OCI-LY7 (cell line): Measurements from ENCODE around the gene CATSPER4.

Experiments
- CTCF ChIP-seq: fragments of 200-600 bp; sonication (generic); conservative IDR thresholded peaks from 2 replicates; pipeline ENCODE4 v1.5.1; 2014; ENCODE audit warnings: mild to moderate bottlenecking, antibody characterized with exemption, low read length, moderate library complexity, mixed read lengths
- EZH2phosphoT487 ChIP-seq: fragments of 200-600 bp; sonication (generic); IDR thresholded peaks from 2 replicates; pipeline ENCODE4 v1.6.1; 2018; ENCODE audit warnings: low read depth, borderline replicate concordance, mild to moderate bottlenecking, mixed run types, antibody characterized with exemption, low read length, moderate library complexity, mixed read lengths

- TF ChIP-seq CTCF (no peak), EZH2phosphoT487 (no peak)
Observed at GRCh38 chr1:26158908-26159742, 31.3 kb upstream of the CATSPER4 start, which contains the start of gene FAM110D.
